Measurements from ENCODE around the gene CNRIP1.
A peak's percentile ranks its signal among the peaks of the same experiment; 100 is the strongest.

The CNRIP1 gene

GRCh38 chr2:68263632-68264031 is 56.1 kb downstream of the CNRIP1 start:
- POLR2A ChIA-PET (ENCODE audit: low non-redundant PET), result no interaction called here
- TF ChIP-seq CTCF (conservative IDR thresholded peaks at IDR 0.05; ENCODE audit: low read depth), result no peak
- no peak overlapping the region for H3K27ac ChIP-seq
- CTCF ChIA-PET, result no interaction called here
- DNase-seq (ENCODE audit: low spot score), result no peak

GRCh38 chr2:68258851-68259250 is 60.9 kb downstream of the CNRIP1 start:
- CTCF ChIA-PET, result no interaction called here
- H3K27ac ChIP-seq, result no peak overlapping the region
- POLR2A ChIA-PET (ENCODE audit: low non-redundant PET), result no interaction called here
- TF ChIP-seq CTCF (conservative IDR thresholded peaks at IDR 0.05; ENCODE audit: low read depth), result no peak
- DNase-seq (ENCODE audit: low spot score), result no peak

- H3K27ac ChIP-seq, result no peak overlapping the region
- DNase-seq (ENCODE audit: low spot score), result no peak
- ChIA-PET CTCF (no interaction called here), POLR2A (ENCODE audit: low non-redundant PET) (no interaction called here)
- TF ChIP-seq CTCF (conservative IDR thresholded peaks at IDR 0.05; ENCODE audit: low read depth), result no peak
Measured at GRCh38 chr2:68256093-68256450, 63.7 kb downstream of the CNRIP1 start.

- POLR2A ChIA-PET (ENCODE audit: low non-redundant PET), result no interaction called here
- CTCF ChIA-PET, result interaction anchor here (0.6 to 1.4 kb wide), 3 partner anchors 131 to 671 kb away, joined by 3 to 6 read pairs (median 5); no protein-coding TSS in a partner anchor
- peak overlapping the region; percentile 97 for H3K27ac ChIP-seq
- no peak for DNase-seq (ENCODE audit: low spot score)
- TF ChIP-seq CTCF (conservative IDR thresholded peaks at IDR 0.05; ENCODE audit: low read depth), result no peak
Measured at GRCh38 chr2:68253219-68254068, 66.3 kb downstream of the CNRIP1 start.

- CTCF ChIA-PET, result interaction anchor here (0.6 to 1.4 kb wide), 3 partner anchors 130 to 672 kb away, joined by 3 to 6 read pairs (median 5); no protein-coding TSS in a partner anchor
- H3K27ac ChIP-seq, result peak within 1 kb of the TSS; percentile 97
- DNase-seq (ENCODE audit: low spot score), result peak; percentile 88
- TF ChIP-seq CTCF (conservative IDR thresholded peaks at IDR 0.05; ENCODE audit: low read depth), result no peak
- POLR2A ChIA-PET (ENCODE audit: low non-redundant PET), result no interaction called here
Measured at GRCh38 chr2:68252400-68253218, 67.1 kb downstream of the CNRIP1 start, which contains the start of gene PPP3R1. TSS of gene PPP3R1 (minus strand) at chr2:68252532. CDS start at chr2:68252127, 405 bp downstream.

- H3K27ac ChIP-seq, result peak overlapping the region; percentile 97
- peak; percentile 12 for DNase-seq (ENCODE audit: low spot score)
- CTCF ChIA-PET, result interaction anchor here (0.7 kb wide), 1 partner anchor 77 kb away, joined by 3 read pairs; no protein-coding TSS in a partner anchor
- POLR2A ChIA-PET (ENCODE audit: low non-redundant PET), result no interaction called here
- TF ChIP-seq CTCF (conservative IDR thresholded peaks at IDR 0.05; ENCODE audit: low read depth), result no peak
Measured at GRCh38 chr2:68251855-68252399, 67.8 kb downstream of the CNRIP1 start.

All from RWPE1 (cell line).